Neutrophil (primary cell): ENCODE data around the gene TRABD2B.

Experiments used
- H3K27ac ChIP-seq: fragments of 200-600 bp; sonication (generic); 2 replicates; pipeline ENCODE4 v1.5.1; 2016; ENCODE audit warnings: mild to moderate bottlenecking, moderate library complexity
- H3K27me3 ChIP-seq: fragments of 200-600 bp; sonication (generic); 2 replicates; pipeline ENCODE4 v1.6.0; 2016; ENCODE audit warnings: mild to moderate bottlenecking
- H3K36me3 ChIP-seq: fragments of 200-600 bp; sonication (generic); 2 replicates; pipeline ENCODE4 v1.5.1; 2017
- H3K4me1 ChIP-seq, 2 experiments: fragments of 200-600 bp in 1 of 2; sonication (generic) in 1 of 2; 1 replicate in 1 of 2; 2 replicates in 1 of 2; pipeline versions ENCODE4 v1.5.1 to v1.6.1; 2013 to 2016; ENCODE audit warnings: low read depth in 1 of 2, low read length in 1 of 2, mild to moderate bottlenecking in 1 of 2, moderate library complexity in 1 of 2; ENCODE audit not compliant: control insufficient read depth in 1 of 2, insufficient read depth in 1 of 2
- H3K4me3 ChIP-seq, 2 experiments: fragments of 200-600 bp in 1 of 2; sonication (generic) in 1 of 2; 1 replicate in 1 of 2; 2 replicates in 1 of 2; pipeline ENCODE4 v1.5.1; 2013 to 2016; ENCODE audit warnings: low read depth in 1 of 2, low read length in 1 of 2, mild to moderate bottlenecking in 1 of 2, moderate library complexity in 1 of 2
- H3K9me3 ChIP-seq: fragments of 200-600 bp; sonication (generic); 2 replicates; pipeline ENCODE4 v1.5.1; 2016
- CTCF ChIP-seq: fragments of 200-600 bp; sonication (generic); IDR thresholded peaks from 2 replicates; pipeline ENCODE4 v1.5.1; 2016; ENCODE audit warnings: antibody characterized with exemption

The TRABD2B gene

GRCh38 chr1:47993881-47994625 is 3.1 kb downstream of the TRABD2B start:
- H3K27ac ChIP-seq = no peak overlapping the region
- no peaks in the 10 kb centered on the region for H3K9me3 ChIP-seq
- H3K27me3 ChIP-seq = peaks cover 95% of the 10 kb centered on the region
- H3K36me3 ChIP-seq = no peaks in the 10 kb centered on the region
- no peak overlapping the region for H3K4me3 ChIP-seq
- no peak for TF ChIP-seq CTCF
- no peaks in the 10 kb centered on the region for H3K4me1 ChIP-seq

DNA sequence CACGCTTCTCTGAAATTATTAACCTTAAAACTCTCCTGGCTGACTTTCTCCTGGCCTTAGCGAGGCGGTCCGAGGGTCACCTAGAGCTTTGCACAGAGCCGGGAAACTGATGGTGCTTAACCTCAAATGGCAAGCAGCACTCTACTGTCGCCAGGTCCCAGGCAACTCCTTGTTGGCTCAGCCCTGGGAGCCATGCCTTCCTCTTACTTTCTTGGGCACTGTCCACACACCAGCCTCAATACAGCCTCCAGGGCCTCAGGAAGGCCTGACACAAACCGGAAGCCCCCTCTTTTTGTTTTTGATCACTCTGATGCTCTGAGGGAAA is 3.8 kb downstream of the TRABD2B start:
- Histone ChIP-seq H3K4me3 (no peak overlapping the region), H3K4me1 (no peaks in the 10 kb centered on the region)
- no peak for TF ChIP-seq CTCF

GRCh38 chr1:47992720-47993415 is 4.3 kb downstream of the TRABD2B start:
- H3K9me3 ChIP-seq = no peaks in the 10 kb centered on the region
- no peak for TF ChIP-seq CTCF
- no peaks in the 10 kb centered on the region for H3K4me1 ChIP-seq
- H3K27me3 ChIP-seq = peaks cover 95% of the 10 kb centered on the region
- no peaks in the 10 kb centered on the region for H3K36me3 ChIP-seq
- H3K27ac ChIP-seq = no peak overlapping the region
- no peak overlapping the region for H3K4me3 ChIP-seq

More for the DNA sequence above, 3.8 kb downstream of the TRABD2B start:
- Histone ChIP-seq H3K27ac (no peak overlapping the region), H3K9me3 (no peaks in the 10 kb centered on the region), H3K36me3 (no peaks in the 10 kb centered on the region), H3K27me3 (peaks cover 95% of the 10 kb centered on the region)

DNA sequence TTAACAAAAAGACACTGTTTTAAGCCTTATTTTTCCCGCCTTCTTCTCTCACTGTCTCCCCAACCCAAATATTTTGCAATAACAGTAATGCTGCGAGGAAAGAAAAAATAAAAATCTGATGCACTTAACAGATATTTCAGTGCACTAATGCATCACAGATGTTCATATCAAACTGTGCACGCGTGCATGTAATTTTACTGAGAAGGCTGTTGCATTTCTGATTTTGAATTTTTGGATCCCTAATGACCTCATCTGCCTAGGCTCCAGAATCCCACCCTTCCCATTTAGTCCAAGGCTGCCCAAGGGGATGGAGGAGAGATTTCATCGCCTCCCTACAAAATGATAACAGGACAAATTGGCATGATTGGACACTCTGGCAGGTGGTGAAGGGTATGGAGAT is 5.5 kb downstream of the TRABD2B start:
- peaks cover 95% of the 10 kb centered on the region for H3K27me3 ChIP-seq
- no peak for TF ChIP-seq CTCF

GRCh38 chr1:47991187-47991586 is 6.0 kb downstream of the TRABD2B start:
- Histone ChIP-seq H3K27me3 (peaks cover 95% of the 10 kb centered on the region), H3K4me3 (no peak overlapping the region), H3K4me1 (no peaks in the 10 kb centered on the region), H3K27ac (no peak overlapping the region), H3K9me3 (no peaks in the 10 kb centered on the region), H3K36me3 (no peaks in the 10 kb centered on the region)
- no peak for TF ChIP-seq CTCF

More for the DNA sequence above, 5.5 kb downstream of the TRABD2B start:
- Histone ChIP-seq H3K9me3 (no peaks in the 10 kb centered on the region), H3K36me3 (no peaks in the 10 kb centered on the region), H3K4me1 (no peaks in the 10 kb centered on the region), H3K27ac (no peak overlapping the region), H3K4me3 (no peak overlapping the region)
